GM10847 (cell line): ENCODE data around the gene LTB4R2.

ENCODE experiments used
- POLR2A ChIP-seq: IDR thresholded peaks from 2 replicates; pipeline ENCODE4 v1.6.1; 2011; ENCODE audit not compliant: insufficient read length; ENCODE audit errors: extremely low read depth

Gene LTB4R2

GRCh38 chr14:24309538-24310264 lies at the start of gene LTB4R2:
TSS of gene LTB4R2 (plus strand) at chr14:24310140. CDS start at chr14:24310665, 525 bp downstream.
- no peak for TF ChIP-seq POLR2A

- TF ChIP-seq POLR2A: no peak
Observed at GRCh38 chr14:24260780-24261157, 49.2 kb upstream of the LTB4R2 start.

GRCh38 chr14:24261256-24261968 lies 48.5 kb upstream of the LTB4R2 start:
- no peak for TF ChIP-seq POLR2A

GRCh38 chr14:24261969-24262327 lies 48.0 kb upstream of the LTB4R2 start:
- no peak for TF ChIP-seq POLR2A

- no peak for TF ChIP-seq POLR2A
Observed at GRCh38 chr14:24262821-24263733, 46.9 kb upstream of the LTB4R2 start, which contains the start of gene TGM1. TSS of gene TGM1 (minus strand) at chr14:24263177. CDS start at chr14:24262352, 825 bp downstream.

- no peak for TF ChIP-seq POLR2A
Observed at GRCh38 chr14:24263848-24264247, 46.1 kb upstream of the LTB4R2 start.

- TF ChIP-seq POLR2A: no peak
Observed at GRCh38 chr14:24264298-24264697, 45.6 kb upstream of the LTB4R2 start.

- no peak for TF ChIP-seq POLR2A
Observed at GRCh38 chr14:24266344-24267244, 43.3 kb upstream of the LTB4R2 start.

GRCh38 chr14:24267516-24267915 lies 42.4 kb upstream of the LTB4R2 start:
- TF ChIP-seq POLR2A: no peak

GRCh38 chr14:24268225-24268624 lies 41.7 kb upstream of the LTB4R2 start:
- no peak for TF ChIP-seq POLR2A

GRCh38 chr14:24269368-24269767 lies 40.6 kb upstream of the LTB4R2 start:
- TF ChIP-seq POLR2A: no peak

GRCh38 chr14:24269910-24270536 lies 39.9 kb upstream of the LTB4R2 start:
- TF ChIP-seq POLR2A: no peak

- TF ChIP-seq POLR2A: no peak
Observed at GRCh38 chr14:24270537-24271133, 39.3 kb upstream of the LTB4R2 start.
